HG03439 (cell line): ENCODE measurements around the gene KRTAP10-1.

ENCODE experiments used
- ATAC-seq: cut with Tn5 transposase; IDR thresholded peaks from one replicate; pipeline ENCODE4 v1.9.1; 2021; ENCODE audit warnings: mild to moderate bottlenecking, moderate library complexity; ENCODE audit not compliant: unreplicated experiment

Gene KRTAP10-1

DNA sequence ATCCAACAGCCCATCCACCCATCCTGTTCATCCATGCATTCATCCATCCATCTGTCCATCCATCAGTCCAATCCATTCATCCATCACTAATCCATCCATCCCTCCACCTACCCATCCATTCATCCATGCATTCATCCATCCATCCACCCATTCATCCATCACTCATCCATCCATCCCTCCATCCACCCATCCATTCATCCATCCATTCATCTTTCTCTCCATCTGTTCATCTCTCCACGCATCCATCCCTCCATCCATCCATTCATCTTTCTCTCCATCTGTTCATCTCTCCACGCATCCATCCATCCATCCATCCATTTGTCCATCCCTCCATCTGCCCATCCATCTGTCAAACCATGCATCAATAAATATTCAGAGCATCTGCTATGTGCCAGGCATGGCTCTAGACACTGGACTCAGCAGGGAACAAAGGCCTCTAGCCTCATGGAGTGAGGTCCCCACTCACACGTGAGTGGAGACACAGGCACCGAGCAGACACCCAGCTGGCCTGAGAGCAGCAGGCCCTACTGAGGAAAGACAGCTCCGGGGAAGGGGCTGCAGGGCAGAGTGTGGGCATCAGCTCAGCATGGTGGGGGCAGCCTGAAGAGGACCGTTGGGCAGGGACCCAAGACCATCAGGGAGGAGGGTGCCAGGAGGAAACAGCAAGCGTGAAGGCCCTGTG is 9.6 kb downstream of the KRTAP10-1 start:
- no peak for ATAC-seq

DNA sequence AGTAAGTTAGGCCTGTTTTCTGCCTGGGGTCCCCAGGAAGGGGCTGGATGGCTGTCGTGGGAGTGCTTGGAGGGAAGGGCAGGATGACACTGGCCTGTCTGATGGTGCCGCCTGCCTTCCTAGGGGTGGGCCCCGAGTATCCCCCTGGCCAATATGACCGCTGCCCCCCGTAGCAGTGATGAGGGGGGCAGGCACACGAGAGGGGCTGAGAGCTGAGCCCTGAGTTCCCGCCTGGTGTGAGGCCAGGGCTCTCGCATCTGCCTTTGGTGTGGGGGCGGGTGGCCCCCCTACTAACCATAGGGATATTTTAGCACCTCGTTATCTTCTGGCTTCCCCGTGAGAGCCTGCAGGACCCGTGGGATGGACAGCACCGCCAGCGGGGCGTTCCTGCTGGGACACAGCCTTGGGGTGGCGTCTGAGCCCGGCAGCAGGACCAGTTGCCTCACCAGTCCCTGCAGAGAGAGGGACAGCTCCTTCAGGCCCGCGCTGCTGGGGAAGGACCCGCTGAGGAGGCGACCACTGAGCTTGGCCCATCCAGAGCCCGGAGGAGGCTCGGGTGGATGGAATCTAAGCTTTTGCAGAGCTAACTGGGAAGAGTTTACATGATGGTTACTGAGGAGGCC is 10.4 kb downstream of the KRTAP10-1 start:
- ATAC-seq: no peak

DNA sequence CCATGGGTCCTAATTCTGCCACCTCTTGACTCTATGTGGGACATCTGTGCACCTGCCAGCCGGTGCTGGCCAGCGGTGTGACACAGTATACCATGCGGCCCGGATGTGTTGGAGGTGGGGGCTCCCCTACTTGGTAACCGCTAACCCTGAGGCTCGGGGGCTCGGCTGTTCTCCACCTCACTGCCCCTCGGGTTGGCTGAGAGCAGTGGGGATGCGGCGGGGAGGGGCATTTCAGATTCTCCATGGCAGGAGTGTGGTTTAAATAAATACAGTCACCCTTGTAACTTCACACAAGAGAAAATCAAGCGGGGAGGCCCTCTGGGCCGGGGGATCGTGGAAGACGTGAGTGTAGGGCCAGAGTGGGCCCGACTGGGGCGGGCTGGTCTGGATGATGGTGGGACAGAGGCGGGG is 11.0 kb downstream of the KRTAP10-1 start:
- ATAC-seq: no peak

DNA sequence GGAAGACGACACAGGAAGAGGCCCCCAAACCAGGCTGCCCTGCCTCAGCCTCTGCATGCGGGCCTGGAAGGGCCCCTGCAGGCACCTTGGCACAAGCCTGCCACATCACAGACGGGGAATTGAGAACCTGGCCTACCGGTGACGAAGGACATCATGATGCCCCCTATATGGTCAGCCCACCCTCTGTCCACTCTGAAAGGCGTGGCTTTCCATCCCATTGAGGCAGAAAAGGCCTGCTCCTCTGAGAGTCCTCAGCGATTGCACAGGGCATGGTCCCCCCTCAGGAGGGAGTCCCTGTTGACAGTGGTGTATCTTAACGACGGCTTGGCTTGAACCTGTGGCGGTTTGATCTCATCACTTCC is 11.4 kb downstream of the KRTAP10-1 start:
- no peak for ATAC-seq

DNA sequence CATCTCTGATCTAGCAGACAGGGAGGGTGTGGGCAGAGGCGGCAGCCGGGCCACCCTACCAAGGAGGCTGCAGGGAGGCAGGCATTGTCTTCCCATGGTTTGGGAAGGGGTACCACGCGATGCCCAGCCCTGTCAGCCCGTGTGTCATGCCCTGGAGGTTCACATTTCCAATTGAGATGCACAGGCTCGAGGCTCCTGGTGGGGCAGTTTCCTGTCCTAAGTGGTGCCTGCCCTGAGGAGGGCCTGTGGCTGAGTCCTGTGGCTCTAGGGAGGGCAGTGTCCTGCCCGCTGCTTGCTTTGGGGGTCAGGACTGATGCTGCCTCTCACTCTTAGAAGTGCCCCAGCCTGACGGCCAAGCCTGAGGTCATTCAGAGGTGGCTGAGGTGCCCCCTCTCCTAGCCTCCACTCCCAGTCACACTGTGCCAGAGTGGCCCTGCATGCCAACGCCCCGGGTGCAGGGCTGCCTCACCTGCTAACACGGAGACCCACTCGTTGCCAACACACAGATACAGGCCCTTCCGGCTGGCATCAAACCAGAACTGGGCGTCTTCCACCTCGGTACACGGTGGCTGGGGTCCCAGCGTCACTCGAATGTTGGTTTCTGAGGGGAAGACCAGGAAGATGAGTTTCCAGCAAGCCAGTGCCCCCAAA is 11.9 kb downstream of the KRTAP10-1 start:
- no peak for ATAC-seq

DNA sequence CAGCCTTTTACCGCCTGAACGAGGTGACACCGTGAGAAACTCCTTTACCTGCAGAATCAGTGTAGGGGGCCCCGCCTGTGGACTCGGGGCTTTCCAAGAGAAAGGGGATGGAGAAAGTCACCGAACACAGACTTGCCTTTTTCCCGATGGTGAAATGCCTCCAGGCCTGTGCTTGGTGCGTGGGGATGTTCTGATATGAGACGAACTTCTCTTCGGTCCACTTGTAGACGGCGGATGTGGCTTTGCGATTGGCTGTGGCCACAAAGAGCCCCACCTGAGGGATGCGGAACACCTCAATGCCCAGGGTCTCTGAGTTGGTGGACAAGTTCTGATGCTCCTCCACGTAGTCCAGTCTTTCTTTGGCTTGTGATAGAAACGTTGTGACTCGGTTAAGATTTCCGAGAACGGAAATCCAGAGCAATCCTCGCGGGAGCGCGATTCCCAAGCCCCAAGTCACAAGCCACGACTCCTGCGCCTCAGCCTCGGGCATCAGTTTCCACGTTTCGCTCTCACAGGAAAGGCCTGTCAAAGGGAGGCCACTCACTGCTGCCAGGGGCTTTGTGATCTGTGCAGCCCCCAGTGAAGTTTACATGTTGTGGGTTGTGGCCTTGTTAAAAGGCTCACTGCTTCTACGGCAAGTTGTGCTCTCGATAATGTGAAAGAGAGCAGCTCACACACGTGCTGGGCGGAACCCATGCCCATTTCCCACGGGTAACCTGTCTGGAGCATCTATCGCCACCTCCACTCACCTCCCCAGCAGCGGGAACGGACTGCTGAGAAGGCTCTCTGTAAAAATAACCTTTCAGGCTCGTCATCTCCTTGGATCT is 12.6 kb downstream of the KRTAP10-1 start:
- no peak for ATAC-seq

DNA sequence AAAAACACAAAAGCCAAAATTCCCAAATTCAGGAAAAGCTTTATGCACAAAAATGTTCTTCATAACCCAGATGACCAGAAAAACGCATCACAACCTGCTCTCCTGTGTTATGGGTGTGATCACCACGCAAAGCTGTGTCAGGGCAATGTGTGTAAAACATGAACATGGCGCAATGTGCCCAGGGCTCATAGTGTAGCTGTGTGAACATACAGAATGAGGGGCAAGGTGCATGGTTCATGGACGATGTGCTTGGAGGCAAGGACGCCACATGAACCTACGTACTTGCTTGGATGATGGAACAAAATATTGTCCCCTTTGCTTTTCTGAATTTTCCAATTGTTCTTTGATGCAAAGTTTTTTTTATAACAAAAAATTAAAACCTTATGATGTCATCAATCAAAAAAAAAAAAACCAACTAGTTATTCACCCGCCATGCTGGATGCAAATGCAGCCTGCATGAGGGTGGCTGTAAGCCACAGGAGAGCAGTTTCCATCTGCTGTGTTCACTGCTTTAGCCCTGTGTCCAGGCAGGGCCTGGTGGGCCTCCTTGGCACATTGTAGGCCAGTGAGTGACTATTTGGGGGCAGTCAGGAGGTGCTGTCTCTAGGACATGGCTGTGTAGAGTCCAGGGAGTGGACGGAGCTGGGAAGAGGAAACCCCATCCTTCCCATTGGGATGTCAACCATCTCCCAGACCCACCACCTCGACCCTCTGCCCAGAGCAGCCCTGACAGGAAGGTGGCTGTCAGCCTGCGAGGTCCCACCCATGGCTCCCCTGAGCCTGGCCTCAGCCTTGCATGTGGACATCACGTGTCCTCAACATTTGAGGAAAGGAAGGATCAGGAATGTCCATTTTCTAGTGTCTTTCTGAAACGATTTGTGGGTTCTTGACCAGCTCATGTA is 13.6 kb downstream of the KRTAP10-1 start:
- ATAC-seq: no peak

DNA sequence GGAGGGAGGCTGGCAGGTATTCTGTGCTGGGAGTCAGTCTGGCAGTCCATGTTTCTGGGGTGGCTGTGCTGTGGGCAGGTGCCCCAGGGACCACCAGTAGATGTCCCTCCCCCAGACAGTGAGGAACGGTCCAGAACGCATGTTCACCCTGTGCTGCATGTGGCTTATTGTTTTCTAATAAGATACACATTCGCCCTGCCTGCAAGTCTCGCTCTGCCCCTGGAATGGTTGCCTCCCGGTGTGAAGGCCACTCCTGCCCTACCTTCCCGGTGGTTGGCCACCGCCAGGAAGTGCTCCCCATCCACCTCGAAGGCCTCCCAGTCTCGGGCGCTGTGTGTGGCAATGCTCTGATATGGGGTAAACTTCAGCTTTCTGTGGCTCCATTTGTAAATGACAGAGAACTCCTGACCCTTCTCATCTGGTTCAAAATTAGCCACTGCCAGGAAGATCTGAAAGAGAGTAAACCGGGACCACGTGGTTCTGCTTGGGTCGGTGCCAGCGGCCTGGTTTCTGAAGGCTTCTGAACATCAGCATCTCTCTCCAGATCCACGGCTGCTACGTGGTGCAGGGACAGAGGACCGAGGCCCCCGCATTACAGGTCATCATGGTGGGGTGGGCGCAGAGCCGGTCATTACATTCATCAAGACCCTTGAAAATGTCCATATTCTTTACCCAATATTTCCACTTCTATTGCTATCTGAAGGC is 14.5 kb downstream of the KRTAP10-1 start:
- ATAC-seq: no peak

DNA sequence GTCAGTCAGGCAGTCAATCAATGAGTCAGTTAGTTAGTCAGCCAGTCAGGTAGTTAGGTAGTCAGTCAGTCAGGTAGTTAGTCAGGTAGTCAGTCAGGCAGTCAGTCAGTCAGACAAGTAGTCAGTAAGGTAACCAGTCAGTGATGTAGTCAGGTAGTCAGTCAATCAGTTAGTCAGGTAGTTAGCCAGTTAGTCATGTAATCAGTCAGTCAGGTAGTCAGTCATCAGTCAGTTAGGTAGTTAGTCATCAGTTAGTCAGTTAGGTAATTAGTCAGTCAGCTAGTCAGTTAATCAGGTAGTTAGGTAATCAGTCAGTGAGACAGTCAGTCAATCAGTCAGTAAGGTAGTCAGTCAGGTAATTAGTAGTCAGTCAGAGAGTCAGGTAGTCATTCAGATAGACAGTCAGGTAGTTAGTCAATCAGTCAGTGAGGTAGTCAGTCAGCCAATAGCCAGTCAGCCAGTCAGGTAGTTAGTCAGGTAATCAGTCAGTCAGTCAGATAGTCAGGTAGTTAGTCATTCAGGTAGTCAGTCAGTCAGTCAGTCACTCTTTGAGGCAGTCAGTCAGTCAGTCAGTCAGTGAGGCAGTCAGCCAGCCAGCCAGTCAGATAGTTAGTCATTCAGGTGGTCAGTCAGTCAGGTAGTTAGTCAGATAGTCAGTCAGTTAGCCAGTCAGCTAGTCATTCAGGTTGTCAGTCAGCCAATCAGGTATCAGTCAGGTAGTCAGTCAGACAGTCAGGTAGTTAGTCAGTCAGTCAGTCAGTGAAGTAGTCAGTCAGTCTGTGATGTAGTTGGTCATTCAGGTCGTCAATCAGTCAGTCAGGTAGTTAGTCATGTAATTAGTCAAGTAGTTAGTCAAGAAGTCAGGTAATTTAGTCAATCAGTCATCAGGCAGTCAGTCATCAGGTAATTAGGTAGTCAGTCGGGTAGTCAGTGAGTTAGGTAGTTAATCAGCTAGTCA is 15.3 kb downstream of the KRTAP10-1 start:
- ATAC-seq: no peak

DNA sequence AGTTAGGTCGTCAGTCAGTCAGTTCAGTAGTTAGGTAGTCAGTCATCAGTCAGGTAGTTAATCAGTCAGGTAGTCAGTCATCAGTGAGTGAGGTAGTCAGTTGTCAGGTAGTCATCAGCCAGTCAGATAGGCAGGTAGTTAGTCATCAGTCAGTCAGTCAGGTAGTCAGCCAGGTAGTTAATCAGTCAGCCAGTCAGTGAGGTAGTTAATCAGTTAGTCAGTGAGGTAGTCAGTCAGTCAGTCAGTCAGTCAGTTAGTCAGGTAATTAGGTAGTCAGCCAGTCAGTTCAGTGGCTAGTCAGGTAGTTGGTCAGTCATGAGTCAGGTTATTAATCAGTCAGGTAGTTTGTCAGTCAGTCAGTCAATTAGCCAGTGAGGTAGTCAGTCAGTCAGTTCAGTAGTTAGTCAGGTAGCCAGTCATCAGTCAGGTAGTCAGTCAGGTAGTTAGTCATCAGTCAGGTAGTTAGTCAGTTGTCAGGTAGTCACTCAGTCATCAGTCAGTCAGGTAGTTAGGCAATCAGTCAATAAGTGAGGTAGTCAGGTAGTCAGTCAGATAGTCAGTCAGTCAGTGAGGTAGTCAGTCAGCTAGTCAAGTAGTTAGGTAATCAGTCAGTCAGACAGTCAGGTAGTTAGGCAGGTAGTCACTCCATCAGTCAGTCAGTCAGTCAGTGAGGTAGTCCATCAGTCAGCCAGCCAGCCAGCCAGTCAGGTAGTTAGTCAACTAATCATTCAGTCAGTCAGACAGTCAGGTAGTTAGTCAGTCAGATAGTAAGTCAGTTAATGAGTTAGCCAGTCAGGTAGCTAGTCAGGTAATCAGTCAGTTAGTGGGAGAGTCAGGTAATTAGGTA is 16.2 kb downstream of the KRTAP10-1 start:
- no peak for ATAC-seq

DNA sequence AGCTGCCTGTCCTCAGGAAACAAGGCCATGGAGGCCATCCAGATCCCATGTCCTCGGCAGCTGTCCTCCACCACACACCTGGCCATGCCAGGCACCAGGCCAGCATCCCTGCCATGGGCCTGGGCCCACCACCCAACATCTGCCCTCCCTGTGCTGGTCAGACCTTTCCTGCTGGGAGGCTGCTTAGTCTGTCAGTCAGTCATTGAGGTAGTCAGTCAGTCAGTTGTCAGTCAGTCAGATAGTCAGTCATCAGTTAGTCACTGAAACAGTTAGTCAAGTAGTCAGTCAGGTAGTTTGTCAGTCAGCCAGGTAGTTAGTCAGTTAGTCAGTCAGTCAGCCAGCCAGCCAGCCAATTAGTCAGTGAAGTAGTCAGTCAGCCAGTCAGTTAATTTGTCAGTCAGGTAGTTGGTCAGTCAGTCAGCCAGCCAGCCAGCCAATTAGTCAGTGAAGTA is 17.2 kb downstream of the KRTAP10-1 start:
- no peak for ATAC-seq

DNA sequence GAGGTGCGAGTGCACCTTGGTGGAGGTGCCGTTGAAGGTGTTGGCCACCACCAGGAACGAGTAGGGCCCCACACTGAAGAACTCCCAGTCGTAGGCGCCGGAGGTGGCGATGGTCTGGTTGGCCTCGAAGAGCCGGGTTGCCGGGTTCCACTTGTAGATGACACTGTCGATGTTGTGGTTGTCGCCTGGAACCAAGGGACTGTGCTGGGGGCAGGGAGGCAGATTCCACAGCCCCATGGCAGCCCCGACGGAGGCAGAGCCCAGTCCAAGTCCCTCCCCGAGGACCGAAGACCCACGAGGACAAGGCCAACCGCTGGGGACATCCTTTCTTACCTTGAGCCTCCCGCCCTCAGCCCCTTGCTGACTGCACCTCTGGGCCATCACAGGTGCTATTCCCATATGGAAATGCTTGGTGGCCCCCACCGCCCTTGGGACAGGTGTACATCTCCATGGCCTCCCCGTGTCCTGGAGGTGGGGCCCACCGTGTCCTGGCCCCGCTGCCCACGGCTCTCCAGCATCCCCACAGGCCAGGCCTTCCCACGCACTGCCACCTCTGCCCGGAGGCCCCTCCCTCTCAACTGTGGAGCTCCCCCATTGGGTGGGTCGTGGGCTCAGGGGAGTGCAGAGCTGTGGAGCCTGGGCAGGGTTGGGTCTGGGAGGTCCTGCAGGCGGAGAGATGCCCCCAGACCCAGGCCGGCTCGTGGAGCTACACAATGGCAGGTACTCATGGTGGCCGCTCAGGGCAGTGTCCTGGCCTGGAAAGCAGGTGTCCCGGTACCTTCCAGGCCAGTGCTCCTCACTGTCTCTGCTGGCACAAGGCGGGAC is 17.9 kb downstream of the KRTAP10-1 start:
- no peak for ATAC-seq

DNA sequence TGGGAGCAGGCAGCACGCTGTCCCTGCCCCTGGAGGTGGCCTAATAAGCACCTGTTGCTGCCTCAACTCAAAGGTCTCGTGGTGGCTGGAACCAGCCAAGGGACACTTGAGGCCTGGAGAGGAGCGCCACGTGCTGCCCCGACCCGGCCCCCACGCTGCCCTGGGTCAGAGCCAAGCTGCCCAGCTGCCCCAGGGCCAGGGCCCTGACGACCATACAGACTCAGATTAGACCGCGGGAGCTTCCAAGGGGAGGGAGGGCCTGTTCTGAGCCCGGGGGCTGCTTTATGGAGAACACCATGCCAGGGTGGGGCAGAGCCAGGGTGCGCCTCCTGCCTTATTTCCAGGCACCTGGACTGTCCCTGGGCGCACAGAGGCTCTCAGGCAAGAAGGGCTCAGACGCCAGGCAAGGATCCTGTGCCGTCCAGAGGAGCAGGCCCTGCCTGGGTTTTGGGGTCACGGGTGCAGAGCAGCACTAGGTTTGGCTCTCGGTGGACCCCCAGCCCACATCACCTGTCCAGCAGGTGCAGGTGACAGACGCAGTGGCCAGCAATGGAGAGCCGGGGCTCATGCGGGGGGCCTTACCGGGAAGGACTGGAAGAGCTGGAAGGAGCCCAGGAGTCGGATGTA is 18.6 kb downstream of the KRTAP10-1 start:
- ATAC-seq: no peak

DNA sequence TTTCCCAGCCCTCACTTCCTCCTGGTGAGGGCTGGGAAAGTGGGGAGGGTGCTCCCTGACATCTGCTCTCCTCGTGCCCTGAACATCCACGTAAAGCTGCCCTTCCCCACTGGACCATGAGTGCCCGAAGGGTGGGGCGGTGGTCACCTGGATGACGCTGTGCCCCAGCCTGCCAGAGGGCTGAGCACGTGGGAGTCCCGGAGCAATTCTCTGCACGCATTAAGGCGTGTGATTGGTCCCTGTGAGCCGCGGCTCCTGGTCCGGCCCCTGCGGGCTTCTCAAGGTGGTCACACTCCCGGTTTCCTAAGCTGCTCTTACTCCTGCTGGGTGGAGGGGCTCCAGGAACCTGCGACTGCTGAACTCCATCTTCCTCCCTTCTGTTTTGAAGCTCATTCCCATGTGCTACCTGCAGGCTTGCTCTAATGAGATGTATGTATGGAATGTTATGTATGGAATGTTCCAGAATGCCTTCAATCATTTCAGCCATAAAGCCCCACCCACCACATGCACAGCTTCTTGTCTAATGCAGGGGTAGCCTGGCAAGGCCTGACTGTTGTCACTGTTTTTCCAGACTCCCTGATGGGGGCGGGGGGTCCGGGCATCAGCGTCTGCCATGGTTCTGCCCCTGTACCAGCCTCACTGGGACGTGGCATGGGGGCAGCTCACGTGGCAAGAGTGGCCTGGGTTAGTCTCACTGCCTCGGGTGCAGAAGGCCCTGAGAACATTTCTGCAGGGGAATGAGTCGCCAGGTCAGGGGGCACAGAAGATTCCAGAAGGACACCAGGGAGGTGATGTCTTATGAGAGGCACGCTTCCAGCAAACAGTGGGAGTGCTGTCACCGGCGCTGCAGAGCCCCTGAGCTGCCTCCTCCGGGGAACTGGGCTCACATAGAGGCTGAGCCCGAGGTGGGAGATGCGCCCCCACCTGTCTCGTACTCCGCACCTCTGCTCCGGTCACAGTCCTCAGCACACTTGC is 19.4 kb downstream of the KRTAP10-1 start:
- ATAC-seq: no peak
